Esophagus squamous epithelium (tissue), 5 donors: ENCODE results near the gene CAMK1G. TPM values are rescaled to one million over a fixed set of nuclear protein-coding genes. Genes with fewer than 3 reads are reported as not detected.

Source experiments
- DNase-seq: peaks from one replicate; lab custom pipeline; 2025; lab: John Stamatoyannopoulos, UW
- H3K27ac ChIP-seq, 4 donors: fragments of 200-600 bp; sonication (generic); one replicate each; pipeline ENCODE4 v1.5.1; 2016 to 2019; ENCODE audit warnings: mild to moderate bottlenecking in 1 of 4
- H3K27me3 ChIP-seq, 4 donors: fragments of 200-600 bp; sonication (generic); 1 replicate in 3 of 4; 2 replicates in 1 of 4; pipeline versions ENCODE4 v1.5.1 to v1.6.0; 2017 to 2021; ENCODE audit warnings: antibody characterized with exemption in 1 of 4
- H3K36me3 ChIP-seq, 3 donors: fragments of 200-600 bp; sonication (generic); one replicate each; pipeline ENCODE4 v1.5.1; 2016 to 2019
- H3K4me1 ChIP-seq, 3 donors: fragments of 200-600 bp; sonication (generic); one replicate each; pipeline ENCODE4 v1.5.1; 2017 to 2019
- H3K4me3 ChIP-seq, 4 donors: fragments of 200-600 bp; sonication (generic); 1 replicate in 3 of 4; 2 replicates in 1 of 4; pipeline ENCODE4 v1.5.1; 2016 to 2019; ENCODE audit warnings: mild to moderate bottlenecking in 2 of 4, moderate library complexity in 1 of 4
- H3K9me3 ChIP-seq, 3 donors: fragments of 200-600 bp; sonication (generic); one replicate each; pipeline ENCODE4 v1.5.1; 2016 to 2019
- POLR2A ChIP-seq, 4 donors: fragments of 450-650 bp; IDR thresholded peaks; one replicate each; pipeline ENCODE4 v1.6.1; 2017; ENCODE audit warnings: antibody characterized with exemption in 4 of 4, mild to moderate bottlenecking in 4 of 4, moderate library complexity in 3 of 4
- WGBS, 2 donors: methylation state at CpG; one replicate each; pipeline ENCODE4 v1.1.5; 2018; 5-methylcytosine and 5-hydroxymethylcytosine counted together
- intact Hi-C: fragments of 100-400 bp; cut with DNase I; formaldehyde crosslinking; loops from one replicate; pipeline ENCODE4 v1.15.0; 2022
- total RNA-seq, 4 donors: library from RNA; depleted of rRNA; stranded (reverse); fragments of >200 nt; gene quantifications; one replicate each; pipeline ENCODE4 v1.1.0, GENCODE V29; 2016
- TF ChIP-seq, protein P1 (sequence below), 6 experiments: fragments of 450-650 bp in 4 of 6; fragments of 200-600 bp in 2 of 6; sonication (generic) in 2 of 6; IDR thresholded peaks; one replicate each; pipeline ENCODE4 v1.5.1; 2016 to 2019; ENCODE audit warnings: antibody characterized with exemption in 6 of 6, mild to moderate bottlenecking in 4 of 6, moderate library complexity in 4 of 6
- donor health status: DM: yes; HTN: yes; CAD: no.

The CAMK1G gene
- total RNA-seq, 4 donors from 2014 or later, result 0.19 TPM; not detected in 3

DNA sequence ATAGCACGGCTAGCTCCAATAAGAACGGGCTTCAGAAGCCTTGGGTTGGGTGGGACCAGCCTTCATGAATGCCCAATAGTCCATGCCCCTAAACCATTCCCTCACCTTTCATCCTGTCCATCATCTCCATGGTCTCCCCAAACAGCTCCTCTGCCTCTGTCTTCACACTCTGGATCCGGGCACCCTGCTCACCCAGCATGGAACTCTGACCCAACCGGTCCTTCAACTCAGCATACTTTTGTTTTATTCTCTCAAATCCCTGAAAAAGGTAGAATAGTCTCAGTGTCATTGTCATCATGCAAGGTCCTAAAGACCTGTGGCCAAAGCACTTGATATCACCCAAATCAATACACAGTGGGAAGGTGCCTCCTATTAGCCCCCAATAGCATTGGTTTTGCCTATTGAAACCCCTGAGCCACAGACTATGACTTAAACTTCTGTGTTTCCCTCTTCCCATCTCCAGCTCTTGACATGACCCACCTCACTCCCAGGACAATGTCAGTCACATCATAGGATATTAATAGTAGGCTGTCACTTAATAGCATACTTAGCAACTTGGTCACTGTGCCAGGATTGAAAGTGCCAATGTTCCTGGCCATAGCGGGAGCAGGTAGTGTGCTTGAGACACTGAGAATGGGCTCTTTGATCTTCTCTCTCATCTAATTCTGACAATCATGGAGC lies 33.0 kb downstream of the CAMK1G start:
- Histone ChIP-seq H3K4me1 (peaks cover 0 to 16% (median 13%) of the 10 kb centered on the region in 3 donors), H3K9me3 (no peaks in the 10 kb centered on the region), H3K27me3 (no peaks in the 10 kb centered on the region), H3K27ac (no peak overlapping the region), H3K4me3 (no peak overlapping the region), H3K36me3 (peaks cover 0 to 57% (median 0%) of the 10 kb centered on the region in 3 donors)
- WGBS, 2 donors, result 74 to 85% methylated on average over 5 of the region's 5 CpGs
- no peak for TF ChIP-seq POLR2A (IDR thresholded peaks at IDR 0.05)
- TF ChIP-seq, protein P1, sequence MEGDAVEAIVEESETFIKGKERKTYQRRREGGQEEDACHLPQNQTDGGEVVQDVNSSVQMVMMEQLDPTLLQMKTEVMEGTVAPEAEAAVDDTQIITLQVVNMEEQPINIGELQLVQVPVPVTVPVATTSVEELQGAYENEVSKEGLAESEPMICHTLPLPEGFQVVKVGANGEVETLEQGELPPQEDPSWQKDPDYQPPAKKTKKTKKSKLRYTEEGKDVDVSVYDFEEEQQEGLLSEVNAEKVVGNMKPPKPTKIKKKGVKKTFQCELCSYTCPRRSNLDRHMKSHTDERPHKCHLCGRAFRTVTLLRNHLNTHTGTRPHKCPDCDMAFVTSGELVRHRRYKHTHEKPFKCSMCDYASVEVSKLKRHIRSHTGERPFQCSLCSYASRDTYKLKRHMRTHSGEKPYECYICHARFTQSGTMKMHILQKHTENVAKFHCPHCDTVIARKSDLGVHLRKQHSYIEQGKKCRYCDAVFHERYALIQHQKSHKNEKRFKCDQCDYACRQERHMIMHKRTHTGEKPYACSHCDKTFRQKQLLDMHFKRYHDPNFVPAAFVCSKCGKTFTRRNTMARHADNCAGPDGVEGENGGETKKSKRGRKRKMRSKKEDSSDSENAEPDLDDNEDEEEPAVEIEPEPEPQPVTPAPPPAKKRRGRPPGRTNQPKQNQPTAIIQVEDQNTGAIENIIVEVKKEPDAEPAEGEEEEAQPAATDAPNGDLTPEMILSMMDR (IDR thresholded peaks at IDR 0.05), result no peak
- intact Hi-C loops, result no loop called here
- DNase-seq, result no peak

DNA sequence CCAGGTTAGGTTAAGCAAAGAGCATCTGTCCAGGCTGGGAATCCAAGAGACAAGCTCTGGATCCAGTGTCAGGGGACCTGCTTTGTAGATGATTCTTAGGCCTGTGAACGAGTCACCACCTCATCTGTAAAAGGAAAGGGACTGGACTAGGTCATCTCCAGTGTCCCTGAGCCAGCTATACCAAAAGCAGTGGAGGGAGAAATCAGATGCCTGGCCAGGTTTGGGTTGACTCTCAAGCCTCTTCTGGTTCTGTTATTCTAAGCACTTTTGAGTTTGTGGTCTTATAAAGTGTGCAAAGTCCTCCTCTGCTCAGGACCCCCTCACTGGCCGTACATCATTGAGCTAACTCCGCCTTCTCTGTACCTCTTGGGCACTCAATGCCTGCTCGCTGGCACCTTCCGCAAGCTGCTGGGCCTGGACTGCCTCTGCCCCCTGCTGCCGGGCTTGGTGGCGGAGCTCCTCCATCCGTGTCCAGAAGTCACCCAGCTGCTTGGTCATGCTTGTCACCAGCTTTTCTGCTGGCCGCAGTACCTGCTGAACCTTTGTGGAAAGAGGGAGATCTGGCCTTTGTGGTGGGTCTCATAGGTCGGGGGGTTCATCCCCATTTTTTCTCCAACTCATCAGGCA lies 33.6 kb downstream of the CAMK1G start:
- H3K9me3 ChIP-seq, result no peaks in the 10 kb centered on the region
- H3K27me3 ChIP-seq, result no peaks in the 10 kb centered on the region
- WGBS, 2 donors, result 85 to 93% methylated on average over 6 to 10 of the region's 10 CpGs
- no peak for DNase-seq
- intact Hi-C loops, result no loop called here
- H3K4me1 ChIP-seq, result peaks cover 0 to 22% (median 20%) of the 10 kb centered on the region in 3 donors
- TF ChIP-seq POLR2A (IDR thresholded peaks at IDR 0.05), result no peak
- TF ChIP-seq, protein P1 (IDR thresholded peaks at IDR 0.05), result no peak
- no peak overlapping the region for H3K4me3 ChIP-seq
- H3K36me3 ChIP-seq, result peaks cover 0 to 59% (median 0%) of the 10 kb centered on the region in 3 donors
- H3K27ac ChIP-seq, result no peak overlapping the region

DNA sequence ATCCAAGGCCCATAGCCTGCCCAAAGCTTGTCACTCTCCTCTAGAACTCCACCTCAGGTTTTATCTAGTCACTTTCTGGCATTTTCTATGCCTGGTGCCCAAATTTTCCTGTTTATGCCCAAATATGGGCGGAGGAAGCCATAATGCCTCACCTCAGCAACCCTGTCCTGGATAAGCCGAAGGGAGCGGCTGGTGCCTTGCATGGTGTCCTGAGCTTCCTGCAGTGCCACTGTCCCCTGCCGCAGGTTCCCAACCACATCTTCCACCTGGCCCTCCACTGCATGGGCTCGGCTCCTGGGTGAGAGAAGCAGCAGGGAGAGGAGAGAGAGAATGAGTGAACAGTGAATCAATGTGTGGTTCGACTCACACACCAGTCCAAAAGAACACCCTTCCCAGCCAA lies 34.2 kb downstream of the CAMK1G start:
- Histone ChIP-seq H3K9me3 (no peaks in the 10 kb centered on the region), H3K36me3 (peaks cover 0 to 65% (median 0%) of the 10 kb centered on the region in 3 donors), H3K27ac (no peak overlapping the region), H3K4me3 (no peak overlapping the region), H3K4me1 (peaks cover 0 to 28% (median 25%) of the 10 kb centered on the region in 3 donors), H3K27me3 (no peaks in the 10 kb centered on the region)
- intact Hi-C loops, result no loop called here
- no peak for DNase-seq
- TF ChIP-seq POLR2A (IDR thresholded peaks at IDR 0.05), result no peak
- TF ChIP-seq, protein P1 (IDR thresholded peaks at IDR 0.05), result no peak
- WGBS, 2 donors, result 91 to 92% methylated on average over 3 to 4 of the region's 6 CpGs

DNA sequence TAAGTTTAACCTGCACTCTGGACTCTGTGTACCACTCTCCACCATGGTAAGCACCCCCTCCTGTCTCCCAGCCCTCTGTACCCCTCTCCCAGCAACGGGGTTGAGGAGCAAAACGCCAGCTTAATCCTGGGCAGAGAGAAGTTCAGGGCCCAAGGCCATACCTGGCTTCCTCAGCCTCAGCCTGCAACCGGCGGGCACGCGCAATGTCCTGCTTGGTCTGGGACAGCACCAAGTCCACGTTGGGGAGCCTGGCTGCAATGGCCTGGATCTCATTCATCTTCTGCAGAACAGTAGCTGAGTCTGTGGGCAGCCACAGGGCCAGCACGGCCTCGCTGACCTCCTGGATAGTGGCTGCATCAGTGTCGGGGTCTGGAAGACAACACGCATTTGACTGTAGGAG lies 34.8 kb downstream of the CAMK1G start:
- WGBS, 2 donors, result 73% methylated on average over 2 of the region's 11 CpGs; no CpG with 5 or more reads in 1 of the 2 donors
- no peaks in the 10 kb centered on the region for H3K9me3 ChIP-seq
- TF ChIP-seq, protein P1 (IDR thresholded peaks at IDR 0.05), result no peak
- TF ChIP-seq POLR2A (IDR thresholded peaks at IDR 0.05), result no peak
- H3K27me3 ChIP-seq, result no peaks in the 10 kb centered on the region
- peaks cover 0 to 70% (median under 1%) of the 10 kb centered on the region in 3 donors for H3K36me3 ChIP-seq
- no peak for DNase-seq
- H3K4me1 ChIP-seq, result peaks cover 0 to 31% (median 25%) of the 10 kb centered on the region in 3 donors
- intact Hi-C loops, result no loop called here
- no peak overlapping the region for H3K27ac ChIP-seq
- no peak overlapping the region for H3K4me3 ChIP-seq
